GM19467 (cell line): Measurements from ENCODE around the gene AQP9.

Experiments used
- ATAC-seq: cut with Tn5 transposase; IDR thresholded peaks from one replicate; pipeline ENCODE4 v1.9.1; 2021; ENCODE audit warnings: mild to moderate bottlenecking, moderate library complexity; ENCODE audit not compliant: unreplicated experiment

The AQP9 gene

DNA sequence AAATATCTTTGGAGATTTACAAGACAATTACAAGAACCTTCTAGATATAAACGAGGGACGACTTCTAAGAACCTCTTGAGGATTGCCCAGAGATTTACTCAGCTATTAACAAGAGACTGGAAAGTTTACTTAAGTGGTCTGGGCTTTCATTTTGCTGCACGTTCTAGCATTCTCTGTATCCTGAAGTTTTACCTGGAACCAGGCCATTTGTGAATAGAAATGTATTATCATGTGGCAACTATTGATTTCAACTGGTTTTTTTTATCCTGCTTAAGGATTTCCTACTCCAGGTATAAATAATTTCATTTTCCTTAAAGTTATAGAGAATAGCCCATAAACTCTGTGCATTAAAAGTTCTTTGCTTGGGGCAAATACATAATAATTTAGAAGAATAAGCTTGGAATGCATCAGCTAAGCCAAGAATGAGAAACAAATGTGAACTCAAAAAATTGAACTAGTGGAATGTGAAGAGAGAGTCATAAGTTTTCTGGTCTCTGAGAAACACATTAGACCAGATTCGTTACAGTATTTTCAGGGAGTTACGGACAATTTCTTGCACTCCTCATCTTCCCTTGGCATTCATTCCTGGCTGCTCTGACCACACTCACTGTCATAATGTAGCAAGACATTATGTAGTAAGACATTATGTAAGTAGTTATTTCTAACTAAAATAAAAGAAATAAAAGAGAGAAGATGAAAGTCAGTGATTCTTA, 1.3 kb downstream of the AQP9 start:
- no peak for ATAC-seq

DNA sequence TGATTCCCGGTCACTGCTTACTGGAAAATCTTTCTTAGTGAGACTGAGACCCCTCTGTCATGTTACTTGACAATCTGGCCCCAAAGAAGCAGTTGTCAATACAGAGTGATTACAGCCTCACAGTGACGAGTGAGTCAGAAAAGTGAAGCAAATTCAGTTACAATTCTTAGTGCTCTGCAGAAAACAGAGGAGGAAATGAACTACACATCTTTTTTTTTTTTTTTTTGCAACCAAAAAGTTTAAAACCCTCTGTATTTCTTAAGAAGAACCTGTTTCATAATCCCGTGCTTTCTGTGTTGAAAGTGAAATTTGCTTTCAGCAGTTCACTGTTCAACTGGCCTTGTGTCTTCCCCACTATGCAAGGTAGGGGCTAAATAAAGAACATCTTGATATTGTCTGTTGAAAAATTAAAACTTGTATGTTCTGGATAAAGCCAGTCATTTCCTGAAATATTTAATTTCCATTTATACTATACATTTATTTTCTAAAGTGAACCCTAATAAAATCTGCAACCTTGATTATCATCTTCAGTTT, 1.9 kb downstream of the AQP9 start:
- ATAC-seq = no peak

DNA sequence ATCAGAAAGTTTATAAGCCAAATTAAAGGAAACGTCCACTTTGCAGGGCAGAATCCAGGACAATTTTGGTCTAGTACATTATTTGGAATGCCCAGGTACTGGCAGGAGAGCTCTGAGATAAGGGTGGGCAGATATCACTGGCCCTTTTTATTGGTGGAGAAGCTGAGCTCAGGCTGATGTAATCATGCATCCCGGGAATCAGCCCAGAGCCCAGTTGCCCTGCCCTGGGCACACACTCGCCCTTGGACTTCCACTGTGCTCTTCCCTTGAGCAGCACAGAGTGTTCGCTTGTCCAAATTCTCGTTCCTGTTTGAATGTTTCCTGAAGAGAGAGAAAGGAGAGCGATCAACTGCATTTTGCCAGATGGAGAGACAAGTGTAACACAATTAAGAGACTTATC, 3.7 kb downstream of the AQP9 start:
- no peak for ATAC-seq

DNA sequence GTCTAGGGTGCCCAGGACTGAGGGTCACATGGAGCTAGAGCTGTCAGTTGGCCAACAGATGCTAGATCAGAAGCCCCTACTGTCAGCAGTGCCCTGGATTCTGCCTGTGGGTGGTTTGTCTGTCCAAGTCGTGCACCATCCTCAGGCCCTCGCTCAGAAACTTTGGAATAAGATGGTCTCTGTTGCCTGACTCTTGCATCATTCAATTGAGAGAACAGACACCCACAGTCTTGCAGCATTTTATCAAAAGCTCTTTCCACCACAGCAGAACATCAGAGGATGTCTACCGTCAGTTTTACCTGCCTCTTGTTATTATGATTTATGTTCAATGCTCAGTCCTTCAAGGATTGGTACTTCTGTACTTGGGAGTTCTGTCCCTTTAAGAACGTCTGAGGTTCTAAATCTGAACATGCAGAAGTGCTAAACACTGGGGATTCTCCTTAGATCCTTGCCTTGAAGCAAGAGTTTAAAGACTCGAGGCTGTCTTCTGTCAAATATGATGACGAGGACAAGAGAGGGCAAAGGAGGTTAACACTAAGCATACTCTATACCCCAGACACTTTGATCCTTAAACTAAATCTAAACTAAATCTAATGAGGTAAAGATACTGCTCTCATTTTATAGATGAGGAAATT, 4.8 kb downstream of the AQP9 start:
- no peak for ATAC-seq

DNA sequence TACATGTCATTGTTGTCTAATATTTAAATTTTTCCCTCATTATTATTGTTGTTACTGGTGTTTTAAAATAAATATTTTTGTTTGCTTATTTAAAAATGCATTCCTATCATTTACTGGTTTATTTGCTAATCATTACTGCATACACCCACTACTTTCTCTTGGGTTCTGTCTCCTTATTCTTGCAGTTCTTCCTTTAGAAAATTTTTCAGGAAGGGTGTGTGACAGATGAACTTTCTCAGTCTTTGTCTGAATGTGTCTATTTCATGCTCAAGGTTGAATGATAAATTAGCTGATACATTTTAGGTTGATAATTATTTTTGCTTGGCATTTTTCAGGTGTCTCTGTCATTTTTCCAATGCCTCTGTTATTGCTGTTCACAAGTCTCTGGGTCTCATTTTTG, 7.4 kb downstream of the AQP9 start:
- no peak for ATAC-seq

DNA sequence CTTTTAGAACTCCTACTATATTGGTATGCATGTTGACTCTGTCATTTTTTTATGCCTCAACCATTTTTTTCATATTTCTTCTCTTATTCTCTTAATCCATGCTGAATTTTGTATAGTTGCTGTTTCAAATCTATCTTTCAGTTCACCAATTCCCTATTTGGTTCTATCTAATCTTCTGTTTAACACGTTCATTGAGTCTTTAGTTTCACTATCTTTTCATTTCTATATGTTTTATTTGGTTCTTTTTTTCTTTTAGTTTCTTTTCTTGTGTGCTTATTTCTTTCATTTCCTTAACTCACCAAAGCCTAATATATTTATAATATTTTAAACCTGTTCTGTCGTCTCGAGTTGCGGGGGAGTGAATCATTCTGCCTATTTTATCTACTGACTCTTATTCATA, 8.0 kb downstream of the AQP9 start:
- no peak for ATAC-seq

DNA sequence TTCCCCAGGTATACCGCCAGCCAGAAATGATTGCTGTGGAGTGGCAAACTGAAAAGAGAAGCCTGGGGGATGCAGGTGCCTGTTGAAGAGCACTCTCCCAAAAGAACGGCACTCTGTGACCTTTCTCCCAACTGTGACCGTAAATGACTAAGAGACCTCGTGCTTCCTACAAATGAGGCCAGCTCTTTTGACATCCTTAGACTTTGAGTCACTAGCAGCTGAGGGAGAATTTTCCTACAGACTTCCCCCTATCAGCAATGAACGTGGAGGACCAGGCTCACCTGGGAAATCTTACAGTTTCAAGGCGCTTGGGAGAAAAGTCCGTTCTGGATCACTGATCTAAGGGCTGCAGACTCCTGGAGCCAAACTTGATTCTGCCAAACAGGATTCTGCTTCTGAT, 8.6 kb downstream of the AQP9 start:
- no peak for ATAC-seq

DNA sequence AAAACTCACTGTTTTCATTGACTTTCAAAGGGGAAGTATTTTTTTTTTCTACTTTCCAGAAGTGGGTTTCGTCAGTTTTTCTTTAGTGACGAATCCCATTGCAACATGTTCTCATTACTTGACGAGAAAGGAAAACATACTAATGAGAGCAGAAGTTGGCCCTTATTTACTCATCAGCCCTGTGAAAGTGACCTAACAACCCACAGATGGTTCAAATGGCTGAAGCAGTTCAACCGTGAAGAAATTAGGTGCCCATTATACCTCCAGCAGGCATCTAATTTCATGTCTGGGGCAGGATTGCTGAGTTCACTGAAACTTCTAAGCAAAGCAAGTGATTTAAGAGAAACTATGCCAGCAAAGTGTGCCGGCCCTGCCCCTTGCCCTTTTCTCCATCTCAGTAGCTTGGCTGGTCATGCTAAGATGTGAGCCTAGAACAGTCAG, 9.0 kb downstream of the AQP9 start:
- ATAC-seq = no peak

DNA sequence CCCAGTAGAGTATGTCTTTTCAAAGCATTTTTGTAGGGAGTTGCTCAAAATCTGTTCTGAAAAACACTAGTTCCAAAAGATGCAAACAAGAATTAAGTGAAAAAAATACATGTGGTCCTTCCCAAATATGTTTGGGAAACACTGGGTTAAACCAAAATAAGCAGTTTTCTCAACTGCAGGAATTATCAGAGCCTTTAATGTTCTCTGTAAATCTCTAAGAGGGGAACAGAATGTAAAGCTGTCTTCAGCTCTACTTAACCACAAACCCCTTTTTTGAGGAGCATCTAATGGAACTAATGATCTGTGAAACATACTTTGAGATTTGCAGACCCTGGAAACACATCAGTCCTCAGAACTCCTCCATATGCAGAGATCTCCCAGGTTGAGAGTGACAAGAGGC, 9.9 kb downstream of the AQP9 start:
- no peak for ATAC-seq

DNA sequence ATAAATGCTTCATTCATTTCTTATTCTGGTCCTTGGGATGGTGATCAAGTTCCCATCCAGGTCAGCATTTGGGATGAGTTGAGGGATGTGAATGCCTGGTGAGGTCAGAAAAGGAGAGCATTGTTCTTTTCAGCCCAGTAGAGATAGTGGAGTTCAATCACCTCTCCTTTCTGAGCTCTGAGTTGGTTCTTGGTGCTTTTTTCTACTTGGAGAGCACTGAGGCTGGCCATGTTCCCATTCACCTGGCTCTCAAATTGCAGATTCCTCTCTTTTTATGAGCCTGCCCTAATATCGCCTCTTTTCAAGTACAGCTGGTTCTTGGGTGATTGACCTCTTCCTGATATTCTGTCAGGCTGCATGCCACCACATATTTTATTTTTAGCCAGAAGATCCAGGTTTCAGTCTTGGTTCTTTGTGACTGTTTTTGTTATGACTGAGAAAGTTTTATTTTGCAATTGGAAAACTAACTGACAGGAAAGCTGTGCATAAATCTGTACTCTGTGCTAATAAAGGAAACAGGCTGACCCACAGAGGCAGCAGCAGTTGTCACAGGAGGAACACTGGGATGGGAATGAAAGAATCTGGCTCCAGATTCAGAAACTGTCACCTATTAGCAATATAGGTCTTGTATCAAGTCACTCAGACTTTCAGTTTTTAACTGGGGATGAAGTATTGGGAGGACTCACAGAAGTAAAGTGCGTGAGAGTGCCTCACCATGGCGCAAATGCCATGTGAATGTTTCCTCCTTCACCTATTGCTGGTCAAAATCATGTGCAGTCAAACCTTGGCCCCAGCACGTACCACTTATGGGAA, 10.7 kb downstream of the AQP9 start:
- ATAC-seq = no peak

DNA sequence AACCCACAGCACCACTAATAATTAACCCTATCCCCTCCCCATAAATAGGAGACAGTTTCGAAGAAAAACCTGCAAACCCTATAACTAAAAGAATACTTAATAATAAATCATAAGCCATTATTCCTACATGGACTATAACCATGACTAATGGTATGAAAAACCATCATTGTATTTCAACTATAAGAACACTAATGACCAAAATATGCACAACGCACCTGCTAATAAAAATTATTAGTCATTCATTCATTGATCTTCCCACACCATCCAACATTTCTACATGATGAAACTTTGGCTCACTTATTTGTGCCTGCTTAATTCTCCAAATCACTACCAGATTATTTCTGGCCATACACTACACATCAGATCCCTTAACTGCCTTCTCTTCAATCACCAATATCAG, 16.6 kb downstream of the AQP9 start:
- no peak for ATAC-seq

DNA sequence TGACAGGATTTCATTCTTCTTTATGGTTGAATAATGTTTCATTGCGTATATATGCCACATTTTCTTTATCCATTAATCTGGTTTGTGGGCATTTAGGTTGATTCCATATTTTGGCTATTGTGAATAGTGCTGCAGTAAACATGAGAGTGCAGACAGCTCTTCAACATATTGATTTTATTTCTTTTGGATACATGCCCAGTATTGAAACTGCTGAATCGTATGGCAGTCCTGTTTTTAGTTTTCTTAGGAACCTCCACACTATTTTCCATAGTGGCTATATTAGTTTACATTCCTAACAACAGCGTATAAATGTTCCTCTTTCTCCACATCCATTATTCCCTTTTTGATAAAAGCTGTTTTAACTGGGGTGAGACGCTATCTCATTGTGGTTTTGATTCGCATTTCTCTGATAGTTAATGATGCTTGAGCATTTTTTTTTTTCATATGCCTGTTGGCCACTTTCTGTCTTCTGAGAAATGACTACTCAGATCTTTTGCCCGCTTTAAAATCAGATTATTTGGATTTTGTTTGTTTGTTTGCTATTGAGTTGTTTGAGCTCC, 21.7 kb downstream of the AQP9 start:
- ATAC-seq = no peak

DNA sequence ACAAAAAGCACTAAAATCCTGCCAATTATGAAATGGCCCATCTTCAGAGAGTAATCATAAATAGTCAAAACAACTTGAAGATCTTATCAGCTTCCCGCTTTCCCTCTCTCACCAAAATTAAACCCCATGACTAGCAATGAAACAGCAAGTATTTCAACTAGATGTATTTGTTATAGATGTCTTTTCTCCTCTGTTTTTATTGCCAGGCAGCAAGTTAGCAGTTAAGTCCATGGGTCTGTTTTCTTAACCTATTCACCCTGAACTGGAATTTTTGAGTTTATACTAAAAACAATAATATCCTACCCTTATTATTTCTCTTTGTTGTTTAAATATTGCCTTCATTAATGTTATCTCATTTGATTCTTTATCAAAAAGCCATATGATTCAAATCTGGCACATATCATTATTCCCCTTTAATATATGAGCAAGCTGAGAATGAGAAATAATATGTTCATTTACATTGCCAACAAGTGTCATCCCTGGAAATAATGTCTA, 23.3 kb downstream of the AQP9 start:
- no peak for ATAC-seq

DNA sequence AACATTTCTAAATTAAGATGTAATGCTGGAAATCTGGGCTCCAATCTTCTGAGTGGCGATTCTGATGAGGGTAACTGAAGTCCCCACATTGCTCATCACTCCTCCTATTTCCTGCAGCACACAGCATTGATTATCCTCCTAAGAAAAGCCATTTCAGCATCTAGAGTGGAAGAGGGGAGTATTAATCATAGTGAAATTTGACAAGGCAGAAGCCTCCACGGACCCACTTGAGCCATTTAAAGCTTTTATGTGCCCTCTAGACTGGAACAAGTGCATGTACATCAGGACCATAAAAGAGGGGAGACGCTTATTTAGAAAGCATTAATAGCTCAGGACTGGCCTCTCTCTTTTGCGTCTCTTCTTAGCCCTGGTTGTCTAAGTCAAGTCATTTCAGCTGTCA, 25.8 kb downstream of the AQP9 start:
- no peak for ATAC-seq

DNA sequence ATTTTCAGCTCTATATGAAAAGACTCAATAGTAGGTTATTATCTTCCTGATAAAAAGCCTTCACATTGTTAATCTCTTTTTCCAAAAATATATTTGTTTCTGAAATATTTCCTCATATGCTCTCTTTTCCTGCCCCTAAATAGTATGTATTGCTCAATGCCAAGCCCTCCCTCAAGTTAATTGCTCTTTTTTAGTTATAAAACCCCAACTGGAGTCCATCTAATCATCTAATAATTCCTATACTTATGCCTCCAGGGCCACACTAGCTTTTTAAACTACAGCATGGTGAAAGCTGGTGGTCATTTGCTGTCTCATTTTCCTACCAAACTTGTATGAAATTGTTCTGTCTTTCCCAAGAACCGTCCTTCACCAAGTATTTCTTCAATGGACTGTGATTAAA, 26.7 kb downstream of the AQP9 start:
- no peak for ATAC-seq

DNA sequence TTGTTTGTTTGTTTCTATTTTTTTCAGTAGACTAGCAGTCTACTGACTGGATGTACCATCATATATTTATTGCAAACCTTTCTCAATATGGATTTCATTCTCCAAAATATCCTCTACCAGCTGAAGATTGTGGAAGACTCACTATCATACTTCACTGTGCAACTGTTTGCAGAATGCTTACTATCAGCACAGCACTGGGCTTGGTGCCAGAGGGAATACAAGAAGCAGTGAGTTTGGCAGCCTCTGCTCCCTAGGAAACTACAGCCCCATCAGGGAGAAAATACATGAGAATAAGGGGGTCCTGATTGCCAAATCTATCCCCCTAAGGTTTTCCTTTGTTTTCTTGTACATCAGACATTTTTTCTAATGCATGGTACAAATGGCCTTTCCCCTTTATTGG, 27.5 kb downstream of the AQP9 start:
- no peak for ATAC-seq

DNA sequence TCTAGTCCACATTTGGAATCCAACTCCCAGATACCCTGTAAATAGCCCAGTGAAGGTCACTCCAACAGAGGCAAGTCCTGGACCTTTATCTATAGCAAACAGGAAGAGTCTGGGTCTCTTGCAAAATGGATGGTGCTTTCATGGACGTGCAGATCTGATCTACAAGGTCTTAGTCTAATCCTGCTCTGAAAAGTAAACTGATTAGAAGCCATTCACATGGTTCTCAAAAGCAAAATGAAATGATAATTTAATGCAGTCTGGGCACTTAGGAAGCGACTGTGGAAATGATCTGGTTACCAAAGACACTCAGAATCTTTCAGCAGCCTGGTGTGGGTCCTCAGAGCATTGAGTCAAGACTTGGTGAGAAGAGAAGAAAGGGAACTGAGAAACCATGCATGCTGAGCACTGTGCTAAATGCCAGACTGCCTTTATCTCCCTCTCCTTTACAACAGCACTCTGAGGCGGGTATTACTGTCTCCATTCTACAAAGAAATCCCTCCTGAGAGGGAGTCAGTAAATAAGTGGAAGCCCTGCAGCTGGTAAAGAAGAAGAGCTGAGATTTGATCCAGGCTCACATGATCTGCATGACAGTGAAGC, 29.0 kb downstream of the AQP9 start:
- no peak for ATAC-seq

DNA sequence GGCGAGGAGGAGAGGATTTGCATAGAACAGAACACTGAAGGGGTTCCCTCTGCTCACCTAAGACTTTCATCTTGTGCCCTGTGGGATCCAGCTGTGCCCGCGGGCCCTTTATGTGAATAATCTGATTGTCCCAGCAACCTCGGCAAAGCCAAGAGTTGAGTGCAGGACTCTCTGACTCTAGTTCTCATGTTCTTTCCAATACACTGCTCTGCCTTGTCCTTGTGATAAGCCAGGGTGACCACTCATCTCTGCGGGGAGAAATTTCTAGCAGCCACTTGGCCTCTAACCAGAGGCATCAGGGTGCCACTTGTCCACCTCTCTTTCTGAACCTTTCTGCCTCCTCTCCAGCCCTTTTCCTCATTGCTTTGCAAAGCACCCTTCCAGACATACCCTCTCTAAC, 31.8 kb downstream of the AQP9 start:
- ATAC-seq = no peak

DNA sequence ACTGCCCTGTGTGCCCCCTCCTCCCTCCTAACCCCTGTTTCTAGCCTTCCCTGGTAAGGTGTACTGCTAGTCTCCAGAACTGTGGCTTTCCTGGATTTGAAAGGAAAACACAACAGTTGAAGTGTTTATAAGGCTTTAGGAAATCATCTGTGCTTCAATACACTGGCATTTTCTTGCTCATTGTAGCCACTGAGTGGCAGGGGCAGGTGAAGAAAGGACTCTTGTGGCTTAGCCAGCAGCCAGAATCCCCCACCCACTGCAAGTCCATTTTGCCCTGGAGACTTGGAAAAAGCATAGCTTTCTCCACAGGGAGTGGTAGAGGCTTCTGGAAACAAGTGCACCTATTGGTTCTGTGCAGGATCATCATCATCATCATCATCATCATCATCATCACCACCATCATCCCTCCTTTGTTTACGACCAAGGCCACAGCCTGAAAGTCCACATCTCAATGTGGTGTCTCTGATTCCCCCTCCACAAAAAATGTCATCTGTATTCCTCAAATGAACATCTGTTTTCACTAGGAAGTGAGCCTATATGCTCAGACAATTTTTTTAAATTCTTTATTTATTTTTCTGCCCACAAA, 33.4 kb downstream of the AQP9 start:
- no peak for ATAC-seq

DNA sequence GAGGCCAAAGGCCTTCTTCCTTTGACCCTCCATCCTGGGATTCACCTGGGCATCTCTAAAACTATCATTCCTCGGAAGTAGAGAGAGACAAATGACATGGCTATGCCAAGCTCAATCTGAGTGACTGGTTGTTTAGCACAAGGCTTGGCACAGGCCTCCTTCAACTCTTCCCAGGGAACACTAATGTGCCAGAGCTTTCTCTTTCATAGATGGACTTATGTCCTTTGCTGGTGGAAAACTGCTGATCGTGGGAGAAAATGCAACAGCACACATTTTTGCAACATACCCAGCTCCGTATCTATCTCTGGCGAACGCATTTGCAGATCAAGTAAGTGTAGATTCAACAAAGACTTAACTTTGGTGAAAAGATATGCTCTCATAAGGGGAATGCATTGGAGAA, 36.5 kb downstream of the AQP9 start:
- no peak for ATAC-seq

DNA sequence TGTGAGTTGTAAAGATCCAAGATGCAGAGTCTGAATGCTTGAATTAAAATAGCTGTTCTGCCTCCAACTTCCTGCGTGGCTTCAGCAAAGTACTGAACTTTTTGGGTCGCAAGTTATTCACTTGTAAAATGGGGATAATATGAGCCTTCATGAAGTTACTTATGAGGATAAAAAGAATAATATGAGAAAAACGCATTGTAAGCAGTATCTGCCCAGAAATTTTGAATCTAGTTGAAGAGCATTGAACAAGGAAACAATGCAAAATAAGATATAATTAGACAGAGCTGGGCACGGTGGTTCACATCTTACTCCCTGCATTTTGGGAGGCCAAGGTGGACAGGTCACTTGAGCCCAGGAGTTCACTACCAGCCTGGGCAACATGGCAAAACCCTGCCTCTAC, 37.8 kb downstream of the AQP9 start:
- ATAC-seq = no peak
